MM.1S (cell line): ENCODE results near the gene CCR2.

Source experiments
- EZH2 ChIP-seq: fragments of 300-600 bp; sonication (generic); optimal IDR thresholded peaks from 2 replicates; pipeline ENCODE3; 2017; ENCODE audit warnings: low read depth, mild to moderate bottlenecking, antibody characterized with exemption, low read length, mixed read lengths
- EZH2phosphoT487 ChIP-seq: fragments of 300-600 bp; sonication (generic); IDR thresholded peaks from 2 replicates; pipeline ENCODE4 v1.6.1; 2018; ENCODE audit warnings: antibody characterized with exemption, low read length
- TF ChIP-seq, protein P1 (sequence below): fragments of 300-600 bp; sonication (generic); IDR thresholded peaks from 2 replicates; pipeline ENCODE4 v1.5.1; 2016; ENCODE audit warnings: antibody characterized with exemption, low read length, mixed read lengths

DNA sequence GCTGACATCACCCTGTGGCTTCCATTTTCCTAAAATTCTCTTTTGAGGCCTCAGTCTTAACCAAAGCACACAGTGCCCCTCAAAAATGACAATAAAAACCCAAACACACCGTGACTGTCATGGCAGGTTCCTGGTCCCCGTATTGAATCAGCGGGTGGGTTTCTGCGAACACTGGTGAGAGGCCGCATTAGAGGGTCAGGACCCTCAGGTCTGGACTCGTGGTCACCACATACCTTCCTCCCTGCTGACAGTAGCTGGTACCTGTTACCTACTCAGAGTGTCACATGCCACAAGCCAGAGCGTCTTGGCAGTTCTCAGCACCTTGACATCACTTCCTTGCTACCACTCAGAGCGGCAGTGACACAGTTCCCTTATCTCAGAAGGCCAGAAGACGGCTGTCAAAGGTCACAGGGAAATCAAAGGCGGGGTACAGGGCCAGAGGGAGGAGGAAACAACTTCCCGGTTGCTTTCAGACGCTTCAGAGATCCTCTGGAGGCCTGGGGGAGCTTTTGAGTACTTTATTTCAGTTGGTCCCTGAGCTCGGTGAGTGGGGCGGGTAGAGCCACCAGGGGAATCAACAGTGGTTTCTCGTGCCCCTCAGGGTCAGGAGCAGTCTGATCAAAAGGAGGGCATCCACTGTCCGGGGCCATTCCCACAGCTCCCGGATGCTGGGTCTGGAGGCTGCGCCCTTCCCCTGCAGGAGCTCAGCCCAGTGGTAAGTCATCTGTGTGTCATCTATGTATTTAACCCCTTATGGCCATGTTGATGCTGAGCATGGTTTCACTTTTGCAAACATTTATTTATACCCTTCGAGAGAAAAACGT is 53.1 kb downstream of the CCR2 start, which contains the start of the genes CCR5AS and CCRL2:
- no peak for TF ChIP-seq EZH2
- TF ChIP-seq, protein P1, sequence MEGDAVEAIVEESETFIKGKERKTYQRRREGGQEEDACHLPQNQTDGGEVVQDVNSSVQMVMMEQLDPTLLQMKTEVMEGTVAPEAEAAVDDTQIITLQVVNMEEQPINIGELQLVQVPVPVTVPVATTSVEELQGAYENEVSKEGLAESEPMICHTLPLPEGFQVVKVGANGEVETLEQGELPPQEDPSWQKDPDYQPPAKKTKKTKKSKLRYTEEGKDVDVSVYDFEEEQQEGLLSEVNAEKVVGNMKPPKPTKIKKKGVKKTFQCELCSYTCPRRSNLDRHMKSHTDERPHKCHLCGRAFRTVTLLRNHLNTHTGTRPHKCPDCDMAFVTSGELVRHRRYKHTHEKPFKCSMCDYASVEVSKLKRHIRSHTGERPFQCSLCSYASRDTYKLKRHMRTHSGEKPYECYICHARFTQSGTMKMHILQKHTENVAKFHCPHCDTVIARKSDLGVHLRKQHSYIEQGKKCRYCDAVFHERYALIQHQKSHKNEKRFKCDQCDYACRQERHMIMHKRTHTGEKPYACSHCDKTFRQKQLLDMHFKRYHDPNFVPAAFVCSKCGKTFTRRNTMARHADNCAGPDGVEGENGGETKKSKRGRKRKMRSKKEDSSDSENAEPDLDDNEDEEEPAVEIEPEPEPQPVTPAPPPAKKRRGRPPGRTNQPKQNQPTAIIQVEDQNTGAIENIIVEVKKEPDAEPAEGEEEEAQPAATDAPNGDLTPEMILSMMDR: no peak
- TF ChIP-seq EZH2phosphoT487: no peak
